ENCODE data around the gene CHKB. TPM values are rescaled to one million over a fixed set of nuclear protein-coding genes. Genes with fewer than 3 reads are reported as not detected.

The CHKB gene
- total RNA-seq, 1 experiment from 2014 or later, result 55.1 TPM

- TF ChIP-seq EZH2 (IDR thresholded peaks at IDR 0.05) (no peak), SIN3A (IDR thresholded peaks at IDR 0.05; ENCODE audit: low read depth) (no peak)
These were observed 2.9 kb downstream of the CHKB start (continued) for GRCh38 chr22:50579752-50580151.

DNA sequence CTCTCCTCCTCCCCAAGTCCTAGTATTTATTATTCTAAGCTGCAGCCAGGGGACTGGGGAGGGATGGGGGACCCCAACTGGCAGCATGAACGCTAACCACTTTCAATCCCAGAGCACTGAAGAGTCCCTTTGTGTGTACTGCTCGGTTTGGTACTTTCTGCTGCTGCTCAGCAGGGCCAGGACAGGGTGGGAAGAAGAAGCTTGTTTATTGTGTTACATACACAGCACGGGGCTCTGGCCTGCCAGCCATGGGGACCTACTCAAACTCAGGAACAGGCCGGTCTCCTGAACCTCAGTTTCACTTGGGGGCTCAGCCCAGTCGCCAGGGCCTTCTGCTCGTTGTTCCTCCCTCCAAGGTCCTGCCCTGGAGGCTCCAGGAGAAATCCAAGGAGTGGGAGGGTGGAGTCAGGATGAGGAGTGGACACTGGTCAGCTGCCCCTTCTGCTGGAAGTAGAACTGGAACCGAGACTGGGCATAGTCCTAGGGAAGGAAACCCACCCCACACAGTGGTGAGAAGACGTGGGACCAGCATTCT lies 3.8 kb downstream of the CHKB start:
- ChIA-PET POLR2A (no interaction called here), CTCF (no interaction called here), RAD21 (ENCODE audit: low non-redundant PET in 1 of 2, low total read pairs in 2 of 2, uncharacterized antibody in 2 of 2, unreplicated experiment in 2 of 2) (no interaction called here)
- intact Hi-C loops (cut with micrococcal nuclease), result no loop called here
- Histone ChIP-seq H3K9ac (ENCODE audit: low read length) (no peak overlapping the region), H3K9me3 (ENCODE audit: control insufficient read depth in 1 of 2, insufficient read depth in 1 of 2, low read depth in 1 of 2, low read length in 2 of 2) (no peaks in the 10 kb centered on the region), H3K27me3 (ENCODE audit: insufficient read depth, low read length) (no peaks in the 10 kb centered on the region), H3K4me1 (ENCODE audit: control insufficient read depth in 1 of 2, insufficient read depth in 2 of 2, low read length in 2 of 2) (peaks cover 5 to 18% of the 10 kb centered on the region in 2 experiments), H3K79me2 (ENCODE audit: insufficient read depth, low read length) (peaks cover 16% of the 10 kb centered on the region; the same call in 1 of the 2 replicates), H3K27ac (ENCODE audit: low read depth, low read length) (no peak overlapping the region), H3K36me3 (ENCODE audit: control insufficient read depth in 1 of 2, insufficient read depth in 2 of 2, low read length in 2 of 2) (no peaks in the 10 kb centered on the region; a peak in 2 of 4 replicates), H4K20me1 (ENCODE audit: insufficient read depth) (no peaks in the 10 kb centered on the region), H3K4me3 (replicated peaks in 1 of 2; ENCODE audit: low read depth in 1 of 2, low read length in 2 of 2) (no peak overlapping the region), H3K9me2 (ENCODE audit: insufficient read depth) (no peaks in the 10 kb centered on the region), H2AFZ (ENCODE audit: low read depth, low read length, poor library complexity, severe bottlenecking) (no peak overlapping the region), H3K4me2 (ENCODE audit: low read length) (no peak overlapping the region)
- no peak for DNase-seq (ENCODE audit: low read depth, low spot score)
- no TSS peak for BruUV-seq (replicated peaks)
- ATAC-seq, result no peak
- no peak for TF ChIP-seq EZH2phosphoT487 (IDR thresholded peaks at IDR 0.05; ENCODE audit: borderline replicate concordance)

DNA sequence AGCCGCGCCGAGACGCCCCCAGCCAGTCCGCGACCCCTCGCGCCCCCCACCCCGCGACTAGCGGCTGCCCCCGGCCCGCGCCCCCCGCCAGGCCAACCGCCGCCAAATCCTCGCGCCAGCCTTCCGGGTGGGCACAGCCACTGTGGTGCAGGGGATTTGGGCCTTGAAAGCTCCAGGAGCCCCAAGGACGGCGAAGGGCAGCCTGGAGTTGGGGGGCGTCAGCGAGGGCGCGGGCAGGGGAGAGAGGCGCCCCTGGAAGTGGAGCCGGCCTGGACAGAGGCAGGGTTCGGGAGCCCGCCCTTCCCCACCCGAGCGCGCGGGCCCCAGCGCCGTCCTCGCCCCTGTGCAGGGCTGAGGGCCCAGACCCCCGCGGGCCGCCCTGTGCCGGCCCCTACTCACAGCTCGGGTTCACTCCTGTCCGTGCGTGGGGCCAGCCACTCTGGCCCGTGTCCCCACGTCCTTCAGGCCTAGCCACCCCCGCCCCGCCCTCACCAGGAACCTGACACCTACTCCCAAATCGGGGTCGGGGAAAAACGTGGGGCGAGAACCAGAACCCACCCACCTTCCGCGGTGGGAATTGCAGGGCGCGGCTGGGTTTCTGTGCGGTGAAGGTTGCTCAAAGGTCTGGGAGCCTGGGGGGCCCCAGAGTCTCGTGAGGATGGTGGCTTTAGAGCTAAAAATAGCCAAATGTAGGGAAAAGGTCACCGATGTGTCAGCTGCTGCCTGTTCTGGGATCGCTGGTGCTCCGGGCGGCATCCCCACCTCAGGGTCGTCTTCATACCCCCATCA lies 4.5 kb downstream of the CHKB start, which contains the start of gene CPT1B:
TSS of gene CPT1B (minus strand) at position 441 of the 789 bp plus-strand sequence. CDS start 512 bp downstream, outside the sequence.
- Histone ChIP-seq H3K27ac (ENCODE audit: low read depth, low read length) (no peak within 1 kb of the TSS), H3K4me3 (replicated peaks in 1 of 2; ENCODE audit: low read depth in 1 of 2, low read length in 2 of 2) (no peak within 1 kb of the TSS), H3K9me2 (ENCODE audit: insufficient read depth) (no peaks in the 10 kb centered on the region), H3K79me2 (ENCODE audit: insufficient read depth, low read length) (peaks cover 10% of the 10 kb centered on the region; the same call in 1 of the 2 replicates), H3K4me2 (ENCODE audit: low read length) (no peak within 1 kb of the TSS), H3K36me3 (ENCODE audit: control insufficient read depth in 1 of 2, insufficient read depth in 2 of 2, low read length in 2 of 2) (no peaks in the 10 kb centered on the region; a peak in 2 of 4 replicates), H3K9me3 (ENCODE audit: control insufficient read depth in 1 of 2, insufficient read depth in 1 of 2, low read depth in 1 of 2, low read length in 2 of 2) (no peaks in the 10 kb centered on the region), H3K9ac (ENCODE audit: low read length) (no peak within 1 kb of the TSS), H2AFZ (ENCODE audit: low read depth, low read length, poor library complexity, severe bottlenecking) (no peak within 1 kb of the TSS), H3K4me1 (ENCODE audit: control insufficient read depth in 1 of 2, insufficient read depth in 2 of 2, low read length in 2 of 2) (peaks cover 5 to 14% of the 10 kb centered on the region in 2 experiments), H4K20me1 (ENCODE audit: insufficient read depth) (no peaks in the 10 kb centered on the region), H3K27me3 (ENCODE audit: insufficient read depth, low read length) (no peaks in the 10 kb centered on the region)
- ATAC-seq (no peak), DNase-seq (ENCODE audit: low read depth, low spot score) (no peak)
- ChIA-PET RAD21 (ENCODE audit: low non-redundant PET in 1 of 2, low total read pairs in 2 of 2, uncharacterized antibody in 2 of 2, unreplicated experiment in 2 of 2) (no interaction called here), POLR2A (no interaction called here), CTCF (no interaction called here)
- BruUV-seq (replicated peaks), result no TSS peak
- no peak for TF ChIP-seq ELF1 (IDR thresholded peaks at IDR 0.05; ENCODE audit: borderline replicate concordance, low read depth)
- TF ChIP-seq SP1 (IDR thresholded peaks at IDR 0.05; ENCODE audit: low read depth), result no peak
- TF ChIP-seq JUND (IDR thresholded peaks at IDR 0.05), result no peak
- TF ChIP-seq, protein P1, sequence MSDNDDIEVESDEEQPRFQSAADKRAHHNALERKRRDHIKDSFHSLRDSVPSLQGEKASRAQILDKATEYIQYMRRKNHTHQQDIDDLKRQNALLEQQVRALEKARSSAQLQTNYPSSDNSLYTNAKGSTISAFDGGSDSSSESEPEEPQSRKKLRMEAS (IDR thresholded peaks at IDR 0.05), result no peak
- no peak for TF ChIP-seq FOSL1 (IDR thresholded peaks at IDR 0.05; ENCODE audit: low read depth)
- no peak for TF ChIP-seq POLR2AphosphoS5 (IDR thresholded peaks at IDR 0.05; ENCODE audit: low read depth, low read length)
- TF ChIP-seq SIN3A (IDR thresholded peaks at IDR 0.05; ENCODE audit: low read depth), result no peak
- intact Hi-C loops (cut with micrococcal nuclease), result no loop called here
